Neural cell (in vitro differentiated cells): Measurements from ENCODE around the gene LYSET. TPM values are rescaled to one million over a fixed set of nuclear protein-coding genes. Genes with fewer than 3 reads are reported as not detected.

Experiments
- H2AFZ ChIP-seq: fragments of 200-600, 300-800 bp; sonication (generic), shearing (Covaris generic); 2 replicates; pipeline ENCODE4 v1.6.0; 2014; ENCODE audit warnings: low read depth, mild to moderate bottlenecking, antibody characterized with exemption, low read length, moderate library complexity
- H3F3A ChIP-seq: fragments of 200-600 bp; shearing (Covaris generic); 2 replicates; pipeline ENCODE4 v1.6.1; 2016; ENCODE audit warnings: mild to moderate bottlenecking, moderate library complexity, mixed read lengths, antibody characterized with exemption, low read length; ENCODE audit not compliant: insufficient read depth, poor library complexity, severe bottlenecking
- H3K27ac ChIP-seq: fragments of 200-600, 300-800 bp; sonication (generic), shearing (Covaris generic); 2 replicates; pipeline ENCODE4 v1.5.1; 2014; ENCODE audit warnings: mild to moderate bottlenecking, low read length, moderate library complexity
- H3K27me3 ChIP-seq: fragments of 300-800, 200-600 bp; sonication (generic), shearing (Covaris generic); 2 replicates; pipeline ENCODE4 v1.6.0; 2014; ENCODE audit warnings: mild to moderate bottlenecking, low read depth, low read length, moderate library complexity; ENCODE audit not compliant: insufficient read depth
- H3K36me3 ChIP-seq: fragments of 300-800, 200-600 bp; sonication (generic), shearing (Covaris generic); 2 replicates; pipeline ENCODE4 v1.5.1; 2014; ENCODE audit warnings: mild to moderate bottlenecking, antibody characterized with exemption, low read length, moderate library complexity; ENCODE audit not compliant: insufficient read depth
- H3K4me2 ChIP-seq: fragments of 300-800, 200-600 bp; sonication (generic), shearing (Covaris generic); 2 replicates; pipeline ENCODE4 v1.6.0; 2014; ENCODE audit warnings: mild to moderate bottlenecking, low read length
- H3K4me3 ChIP-seq: fragments of 300-800, 200-600 bp; sonication (generic), shearing (Covaris generic); 2 replicates; pipeline ENCODE4 v1.5.1; 2014; ENCODE audit warnings: mild to moderate bottlenecking, low read length, moderate library complexity
- H3K79me2 ChIP-seq: fragments of 200-600 bp; shearing (Covaris generic); replicated peaks from 2 replicates; pipeline ENCODE4 v1.6.0; 2014; ENCODE audit warnings: mild to moderate bottlenecking, low read length, moderate library complexity; ENCODE audit not compliant: insufficient read depth
- H3K9ac ChIP-seq: fragments of 300-800, 200-600 bp; sonication (generic), shearing (Covaris generic); 2 replicates; pipeline ENCODE4 v1.6.1; 2016; ENCODE audit warnings: mild to moderate bottlenecking, low read length, mixed read lengths
- H3K9me2 ChIP-seq: fragments of 200-600 bp; shearing (Covaris generic); 2 replicates; pipeline ENCODE4 v1.6.1; 2016; ENCODE audit warnings: mild to moderate bottlenecking, low read length, mixed read lengths; ENCODE audit not compliant: insufficient read depth
- H3K9me3 ChIP-seq: fragments of 200-600, 300-800 bp; sonication (generic), shearing (Covaris generic); 2 replicates; pipeline ENCODE4 v1.6.1; 2016; ENCODE audit warnings: mild to moderate bottlenecking, mixed run types, low read length, moderate library complexity, mixed read lengths
- H4K20me1 ChIP-seq: fragments of 200-600 bp; shearing (Covaris generic); 2 replicates; pipeline ENCODE4 v1.6.1; 2016; ENCODE audit warnings: mild to moderate bottlenecking, mixed run types; ENCODE audit not compliant: insufficient read depth
- EP300 ChIP-seq: fragments of 450-650 bp; conservative IDR thresholded peaks from 2 replicates; pipeline ENCODE4 v1.6.1; 2014; ENCODE audit warnings: antibody characterized with exemption, mild to moderate bottlenecking, moderate library complexity; ENCODE audit not compliant: poor library complexity, severe bottlenecking
- EZH2 ChIP-seq: fragments of 200-600, 300-800 bp; shearing (Covaris generic), sonication (generic); IDR thresholded peaks from 2 replicates; pipeline ENCODE4 v1.6.1; 2014; ENCODE audit warnings: antibody characterized with exemption, low read length, borderline replicate concordance, mild to moderate bottlenecking; ENCODE audit not compliant: insufficient read depth, poor library complexity, severe bottlenecking
- MXI1 ChIP-seq: fragments of 450-650 bp; conservative IDR thresholded peaks from 2 replicates; pipeline ENCODE4 v1.6.1; 2014; ENCODE audit warnings: antibody characterized with exemption, mild to moderate bottlenecking; ENCODE audit not compliant: poor library complexity, severe bottlenecking
- POLR2AphosphoS5 ChIP-seq: IDR thresholded peaks from 2 replicates; pipeline ENCODE4 v1.6.1; 2012
- RAD21 ChIP-seq: fragments of 450-650 bp; conservative IDR thresholded peaks from 2 replicates; pipeline ENCODE4 v1.6.1; 2014; ENCODE audit warnings: antibody characterized with exemption, mild to moderate bottlenecking, moderate library complexity
- SMC3 ChIP-seq: fragments of 450-650 bp; conservative IDR thresholded peaks from 2 replicates; pipeline ENCODE4 v1.6.1; 2014; ENCODE audit warnings: antibody characterized with exemption, mild to moderate bottlenecking, moderate library complexity; ENCODE audit not compliant: poor library complexity
- TAF1 ChIP-seq: IDR thresholded peaks from 2 replicates; pipeline ENCODE4 v1.6.1; 2012; ENCODE audit warnings: low read depth
- polyA plus RNA-seq: library from polyadenylated mRNA; depleted of rRNA; stranded (reverse); fragments of >200 nt; gene quantifications from 2 replicates; pipeline ENCODE4 v1.2.3, GENCODE V29; 2014
- TF ChIP-seq, protein P1 (sequence below): fragments of 450-650 bp; IDR thresholded peaks from 2 replicates; pipeline ENCODE4 v1.5.1; 2014; ENCODE audit warnings: antibody characterized with exemption, mild to moderate bottlenecking, moderate library complexity; ENCODE audit not compliant: poor library complexity, severe bottlenecking
- TF ChIP-seq, protein P2 (sequence below): IDR thresholded peaks from 2 replicates; pipeline ENCODE4 v1.6.1; 2012; ENCODE audit warnings: borderline replicate concordance

LYSET gene
- polyA plus RNA-seq, 1 donor from 2014 or later, result 24.0 TPM

DNA sequence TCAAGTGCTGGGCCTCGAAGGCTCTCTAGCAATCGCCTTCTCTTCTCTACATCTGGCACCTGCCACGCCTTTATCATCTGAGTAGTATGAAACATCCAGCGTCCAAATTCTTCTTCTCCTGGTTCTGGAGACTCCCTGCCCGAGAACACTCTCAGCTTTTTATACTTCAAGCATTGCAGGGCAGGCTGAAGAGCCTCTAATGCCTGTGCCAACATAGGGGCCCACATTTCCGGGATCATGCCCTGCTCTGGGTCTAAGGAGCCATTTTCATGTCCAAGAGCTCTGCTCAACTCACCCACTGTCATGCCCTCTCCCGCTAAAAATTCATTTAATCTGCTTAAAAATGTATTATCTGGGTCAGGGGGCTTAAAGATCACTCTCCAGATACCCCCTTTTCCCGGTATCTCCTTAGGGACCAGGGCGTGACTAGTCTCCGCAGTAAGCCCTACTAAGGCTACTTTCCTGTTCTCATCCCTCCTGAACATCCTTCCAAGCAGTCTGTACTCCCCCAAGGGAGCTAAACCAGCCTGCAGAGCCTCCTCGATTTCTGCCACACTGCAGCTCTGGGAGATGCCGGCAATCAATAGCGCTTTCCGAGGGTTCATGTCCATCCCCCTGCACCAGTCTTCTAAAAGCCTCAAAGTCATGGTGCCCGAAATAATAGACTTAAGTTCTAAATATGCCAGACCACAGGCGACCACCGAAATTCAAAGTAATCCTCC is 1.4 kb upstream of the LYSET start:
- peak overlapping the region; percentile 96 for H3K27ac ChIP-seq
- TF ChIP-seq EZH2, result no peak
- TF ChIP-seq, protein P1, sequence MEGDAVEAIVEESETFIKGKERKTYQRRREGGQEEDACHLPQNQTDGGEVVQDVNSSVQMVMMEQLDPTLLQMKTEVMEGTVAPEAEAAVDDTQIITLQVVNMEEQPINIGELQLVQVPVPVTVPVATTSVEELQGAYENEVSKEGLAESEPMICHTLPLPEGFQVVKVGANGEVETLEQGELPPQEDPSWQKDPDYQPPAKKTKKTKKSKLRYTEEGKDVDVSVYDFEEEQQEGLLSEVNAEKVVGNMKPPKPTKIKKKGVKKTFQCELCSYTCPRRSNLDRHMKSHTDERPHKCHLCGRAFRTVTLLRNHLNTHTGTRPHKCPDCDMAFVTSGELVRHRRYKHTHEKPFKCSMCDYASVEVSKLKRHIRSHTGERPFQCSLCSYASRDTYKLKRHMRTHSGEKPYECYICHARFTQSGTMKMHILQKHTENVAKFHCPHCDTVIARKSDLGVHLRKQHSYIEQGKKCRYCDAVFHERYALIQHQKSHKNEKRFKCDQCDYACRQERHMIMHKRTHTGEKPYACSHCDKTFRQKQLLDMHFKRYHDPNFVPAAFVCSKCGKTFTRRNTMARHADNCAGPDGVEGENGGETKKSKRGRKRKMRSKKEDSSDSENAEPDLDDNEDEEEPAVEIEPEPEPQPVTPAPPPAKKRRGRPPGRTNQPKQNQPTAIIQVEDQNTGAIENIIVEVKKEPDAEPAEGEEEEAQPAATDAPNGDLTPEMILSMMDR, result no peak
- no peak for TF ChIP-seq RAD21
- no peak for TF ChIP-seq MXI1
- no peak for TF ChIP-seq TAF1
- TF ChIP-seq, protein P2, sequence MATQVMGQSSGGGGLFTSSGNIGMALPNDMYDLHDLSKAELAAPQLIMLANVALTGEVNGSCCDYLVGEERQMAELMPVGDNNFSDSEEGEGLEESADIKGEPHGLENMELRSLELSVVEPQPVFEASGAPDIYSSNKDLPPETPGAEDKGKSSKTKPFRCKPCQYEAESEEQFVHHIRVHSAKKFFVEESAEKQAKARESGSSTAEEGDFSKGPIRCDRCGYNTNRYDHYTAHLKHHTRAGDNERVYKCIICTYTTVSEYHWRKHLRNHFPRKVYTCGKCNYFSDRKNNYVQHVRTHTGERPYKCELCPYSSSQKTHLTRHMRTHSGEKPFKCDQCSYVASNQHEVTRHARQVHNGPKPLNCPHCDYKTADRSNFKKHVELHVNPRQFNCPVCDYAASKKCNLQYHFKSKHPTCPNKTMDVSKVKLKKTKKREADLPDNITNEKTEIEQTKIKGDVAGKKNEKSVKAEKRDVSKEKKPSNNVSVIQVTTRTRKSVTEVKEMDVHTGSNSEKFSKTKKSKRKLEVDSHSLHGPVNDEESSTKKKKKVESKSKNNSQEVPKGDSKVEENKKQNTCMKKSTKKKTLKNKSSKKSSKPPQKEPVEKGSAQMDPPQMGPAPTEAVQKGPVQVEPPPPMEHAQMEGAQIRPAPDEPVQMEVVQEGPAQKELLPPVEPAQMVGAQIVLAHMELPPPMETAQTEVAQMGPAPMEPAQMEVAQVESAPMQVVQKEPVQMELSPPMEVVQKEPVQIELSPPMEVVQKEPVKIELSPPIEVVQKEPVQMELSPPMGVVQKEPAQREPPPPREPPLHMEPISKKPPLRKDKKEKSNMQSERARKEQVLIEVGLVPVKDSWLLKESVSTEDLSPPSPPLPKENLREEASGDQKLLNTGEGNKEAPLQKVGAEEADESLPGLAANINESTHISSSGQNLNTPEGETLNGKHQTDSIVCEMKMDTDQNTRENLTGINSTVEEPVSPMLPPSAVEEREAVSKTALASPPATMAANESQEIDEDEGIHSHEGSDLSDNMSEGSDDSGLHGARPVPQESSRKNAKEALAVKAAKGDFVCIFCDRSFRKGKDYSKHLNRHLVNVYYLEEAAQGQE, result no peak
- no peak for TF ChIP-seq EP300
- no peak for TF ChIP-seq POLR2AphosphoS5
- no peak for TF ChIP-seq SMC3
- H2AFZ ChIP-seq, result no peak overlapping the region
- H3K4me2 ChIP-seq, result peak overlapping the region; percentile 98
- H3K9ac ChIP-seq, result peak overlapping the region; percentile 99
- no peaks in the 10 kb centered on the region for H3K27me3 ChIP-seq
- peaks cover 25% of the 10 kb centered on the region for H3K79me2 ChIP-seq
- H4K20me1 ChIP-seq, result no peaks in the 10 kb centered on the region
- peak overlapping the region; percentile 92 for H3K4me3 ChIP-seq
- no peaks in the 10 kb centered on the region for H3K36me3 ChIP-seq
- no peaks in the 10 kb centered on the region for H3K9me3 ChIP-seq
- no peaks in the 10 kb centered on the region for H3K9me2 ChIP-seq
- no peaks in the 10 kb centered on the region for H3F3A ChIP-seq

DNA sequence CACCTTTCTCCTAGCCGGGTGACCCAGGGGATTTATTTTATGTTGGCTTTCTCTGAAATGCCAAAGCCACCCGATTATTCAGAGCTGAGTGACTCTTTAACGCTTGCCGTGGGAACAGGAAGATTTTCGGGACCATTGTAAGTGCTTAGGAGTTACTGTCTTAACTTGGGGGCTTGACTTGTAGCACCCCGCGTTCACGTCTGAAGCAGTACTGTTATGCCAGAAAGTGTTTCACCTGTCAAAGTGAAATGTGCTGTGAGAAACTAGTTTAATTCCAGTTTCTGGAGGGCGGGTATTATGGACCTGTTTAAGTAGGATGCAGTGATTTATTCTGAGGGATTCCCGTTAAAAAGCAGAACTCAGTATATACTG is 218 bp downstream of the LYSET start:
- H3K27ac ChIP-seq, result peak overlapping the region; percentile 63
- peak overlapping the region; percentile 99 for H3K9ac ChIP-seq
- H4K20me1 ChIP-seq, result no peaks in the 10 kb centered on the region
- H3K36me3 ChIP-seq, result no peaks in the 10 kb centered on the region
- peak overlapping the region; percentile 42 for H2AFZ ChIP-seq
- H3K9me3 ChIP-seq, result no peaks in the 10 kb centered on the region
- H3K4me3 ChIP-seq, result peak overlapping the region; percentile 92
- H3K79me2 ChIP-seq, result peaks cover 25% of the 10 kb centered on the region
- H3K4me2 ChIP-seq, result peak overlapping the region; percentile 81
- TF ChIP-seq RAD21, result no peak
- no peak for TF ChIP-seq EZH2
- no peaks in the 10 kb centered on the region for H3K27me3 ChIP-seq
- no peaks in the 10 kb centered on the region for H3F3A ChIP-seq
- H3K9me2 ChIP-seq, result no peaks in the 10 kb centered on the region
